ENCODE data around the gene GBF1.

Gene GBF1

DNA sequence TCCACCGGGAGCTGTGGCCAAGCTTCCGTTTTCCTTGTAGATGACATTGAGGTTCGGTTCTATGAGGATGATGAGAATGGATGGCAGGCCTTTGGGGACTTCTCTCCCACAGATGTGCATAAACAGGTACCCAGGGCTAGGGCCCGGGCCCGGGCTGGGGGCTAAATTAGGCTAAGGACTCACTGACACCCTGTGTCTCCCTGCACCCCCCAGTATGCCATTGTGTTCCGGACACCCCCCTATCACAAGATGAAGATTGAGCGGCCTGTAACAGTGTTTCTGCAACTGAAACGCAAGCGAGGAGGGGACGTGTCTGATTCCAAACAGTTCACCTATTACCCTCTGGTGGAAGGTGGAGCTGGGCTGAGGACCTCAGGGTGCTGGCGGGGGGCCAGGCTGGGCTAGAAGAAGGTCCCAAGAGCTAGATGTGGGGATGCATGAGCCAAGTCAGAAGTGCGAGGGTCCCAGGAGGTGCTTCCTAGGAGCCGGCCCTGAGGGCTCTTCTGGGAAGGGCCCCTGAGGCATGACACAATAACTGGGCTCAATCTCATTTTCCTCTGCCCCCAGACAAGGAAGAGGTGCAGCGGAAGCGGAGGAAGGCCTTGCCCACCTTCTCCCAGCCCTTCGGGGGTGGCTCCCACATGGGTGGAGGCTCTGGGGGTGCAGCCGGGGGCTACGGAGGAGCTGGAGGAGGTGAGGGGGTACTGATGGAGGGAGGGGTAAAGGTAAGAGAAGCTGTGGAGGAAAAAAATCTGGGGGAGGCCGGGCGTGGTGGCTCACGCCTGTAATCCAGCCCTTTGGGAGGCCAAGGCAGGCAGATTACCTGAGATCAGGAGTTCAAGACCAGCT is 153.1 kb downstream of the GBF1 start:
- no peak for DNase-seq

GRCh38 chr10:102399217-102400021 is 154.1 kb downstream of the GBF1 start:
- DNase-seq: peak; percentile 92

GRCh38 chr10:102400076-102400475 is 154.7 kb downstream of the GBF1 start:
- DNase-seq: no peak

GRCh38 chr10:102400598-102401341 is 155.4 kb downstream of the GBF1 start:
- no peak for DNase-seq

GRCh38 chr10:102401342-102401654 is 156.0 kb downstream of the GBF1 start:
- DNase-seq: no peak

DNA sequence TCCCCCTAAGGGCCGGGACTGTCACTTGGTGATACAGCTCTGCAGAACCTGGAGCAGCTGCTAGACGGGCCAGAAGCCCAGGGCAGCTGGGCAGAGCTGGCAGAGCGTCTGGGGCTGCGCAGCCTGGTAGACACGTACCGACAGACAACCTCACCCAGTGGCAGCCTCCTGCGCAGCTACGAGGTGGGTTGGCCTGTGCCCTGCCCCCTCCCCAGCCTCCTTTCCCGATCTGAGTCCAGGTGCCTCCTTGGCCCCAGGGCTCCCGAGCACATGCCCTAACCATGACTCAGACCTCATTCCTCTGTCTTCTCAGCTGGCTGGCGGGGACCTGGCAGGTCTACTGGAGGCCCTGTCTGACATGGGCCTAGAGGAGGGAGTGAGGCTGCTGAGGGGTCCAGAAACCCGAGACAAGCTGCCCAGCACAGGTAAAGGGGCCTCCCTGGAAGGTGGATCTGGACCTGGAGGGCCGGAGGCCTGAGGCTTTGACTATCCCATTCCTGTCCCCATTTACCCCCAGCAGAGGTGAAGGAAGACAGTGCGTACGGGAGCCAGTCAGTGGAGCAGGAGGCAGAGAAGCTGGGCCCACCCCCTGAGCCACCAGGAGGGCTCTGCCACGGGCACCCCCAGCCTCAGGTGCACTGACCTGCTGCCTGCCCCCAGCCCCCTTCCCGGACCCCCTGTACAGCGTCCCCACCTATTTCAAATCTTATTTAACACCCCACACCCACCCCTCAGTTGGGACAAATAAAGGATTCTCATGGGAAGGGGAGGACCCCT is 156.6 kb downstream of the GBF1 start:
- no peak for DNase-seq

- no peak for DNase-seq
These were observed 157.2 kb downstream of the GBF1 start for GRCh38 chr10:102402512-102402896.

GRCh38 chr10:102403115-102403514 is 157.8 kb downstream of the GBF1 start:
- DNase-seq: no peak

DNA sequence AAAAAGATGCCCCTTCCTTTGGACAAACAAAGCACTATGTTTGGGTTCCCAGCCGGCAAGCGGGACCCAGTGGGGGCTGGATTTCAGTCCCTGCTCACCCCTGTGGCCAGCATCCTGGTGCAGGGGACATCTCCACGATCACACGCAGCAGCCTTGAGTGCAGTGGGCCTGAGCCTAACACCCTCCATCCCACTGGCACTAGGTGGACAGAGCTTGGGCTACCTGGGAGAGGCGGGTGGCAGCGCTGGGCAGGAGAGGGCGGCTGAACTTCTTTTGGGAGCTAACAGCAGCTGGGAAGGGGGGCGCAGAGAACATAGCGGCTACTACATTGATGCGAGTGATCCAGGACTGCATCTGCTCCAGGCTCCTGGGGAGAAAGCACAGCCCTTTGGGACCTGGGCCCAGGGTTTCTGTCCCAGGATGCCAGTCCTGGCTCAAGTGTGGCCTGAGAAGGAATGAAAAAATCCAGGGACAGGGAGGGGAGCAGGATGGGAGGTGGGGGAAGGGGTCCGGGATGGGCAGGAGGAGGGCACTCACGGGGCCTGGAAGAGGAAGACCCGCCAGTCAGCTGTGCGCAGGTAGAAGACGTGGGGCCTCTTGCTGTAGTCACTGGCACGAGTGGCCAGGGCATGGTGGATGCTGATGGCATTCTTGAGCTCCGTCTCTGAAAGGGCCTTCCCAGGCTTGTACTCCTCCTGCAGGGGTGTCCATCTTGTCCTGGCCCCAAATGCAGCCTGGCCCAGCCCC is 159.2 kb downstream of the GBF1 start:
- DNase-seq: no peak

DNA sequence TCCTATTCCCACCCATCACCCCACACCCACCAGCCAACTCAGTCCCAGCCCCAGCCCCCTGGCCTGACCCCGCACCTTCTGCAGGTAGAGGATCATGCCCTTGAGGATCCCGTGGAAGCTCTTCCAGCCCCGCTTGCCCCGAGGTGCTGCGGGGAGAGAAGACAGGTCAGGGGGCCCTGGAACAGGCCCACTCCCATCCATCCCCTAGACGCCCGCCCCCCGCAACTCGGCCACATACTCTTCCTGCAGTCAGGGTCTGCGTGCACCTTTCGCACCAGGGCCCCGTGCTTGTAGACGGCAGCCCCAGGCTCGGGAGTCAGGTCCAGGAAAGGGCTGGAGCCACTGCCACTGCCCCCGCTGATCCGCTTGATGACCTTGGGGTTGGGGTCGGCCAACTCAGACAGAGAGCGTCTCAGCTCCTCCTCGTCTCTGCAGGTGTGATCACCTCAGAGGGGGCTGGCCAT is 159.8 kb downstream of the GBF1 start:
- DNase-seq: no peak

GRCh38 chr10:102405632-102406031 is 160.3 kb downstream of the GBF1 start:
- DNase-seq: no peak

DNA sequence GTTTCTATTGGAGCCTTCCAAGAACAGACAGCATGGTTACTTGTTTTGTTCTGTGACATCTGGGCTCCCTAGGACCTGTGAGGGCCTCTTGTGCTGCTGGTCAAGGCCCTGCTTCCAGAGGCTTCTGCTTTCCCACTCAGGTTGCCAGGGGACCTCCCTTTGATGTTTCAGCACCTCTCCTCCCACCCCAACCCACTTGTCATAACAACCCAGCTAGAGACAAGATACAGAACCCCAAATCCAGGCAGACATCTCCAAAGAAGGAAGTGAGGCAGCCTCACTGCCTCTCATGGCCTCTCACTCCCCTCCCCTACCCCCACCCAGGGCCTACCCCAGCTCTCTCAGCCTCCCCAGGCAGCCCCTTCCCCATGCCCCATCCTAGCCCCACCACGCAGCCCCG is 161.5 kb downstream of the GBF1 start:
- no peak for DNase-seq

DNA sequence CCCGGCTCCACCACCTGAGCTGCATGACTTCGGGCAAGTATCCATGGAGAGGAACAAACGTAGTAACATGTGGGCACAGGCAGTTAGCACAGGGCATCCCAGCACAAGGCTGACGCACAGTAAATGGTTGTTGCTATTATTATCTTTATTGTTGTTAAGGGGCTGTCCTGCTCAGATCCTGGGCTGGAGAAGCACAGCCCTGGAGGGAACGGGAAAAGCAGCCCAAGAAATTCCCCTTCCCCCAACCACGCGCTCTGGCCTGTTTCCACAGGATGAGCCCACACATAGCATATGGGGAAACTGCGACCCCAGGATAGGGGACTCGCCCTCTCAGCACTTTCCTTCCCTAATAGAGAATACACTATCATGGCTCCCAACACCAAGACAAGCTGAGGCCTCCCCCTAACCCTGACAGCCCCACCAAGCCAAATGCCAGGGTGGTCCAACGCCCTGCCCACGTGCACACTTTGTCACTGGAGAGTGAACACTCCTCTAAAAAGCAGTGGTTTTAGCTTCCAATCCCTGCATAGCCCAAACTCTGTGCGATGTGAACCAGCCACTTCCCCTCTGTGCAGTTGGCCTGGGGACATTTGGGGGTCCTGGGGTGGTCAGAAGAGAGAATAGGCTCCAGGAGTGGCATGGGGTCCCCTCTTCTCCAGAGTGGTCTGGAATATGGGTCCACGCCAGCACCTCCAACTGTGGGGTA is 162.2 kb downstream of the GBF1 start:
- no peak for DNase-seq

- DNase-seq: no peak
These were observed 162.9 kb downstream of the GBF1 start for GRCh38 chr10:102408131-102408727.

DNA sequence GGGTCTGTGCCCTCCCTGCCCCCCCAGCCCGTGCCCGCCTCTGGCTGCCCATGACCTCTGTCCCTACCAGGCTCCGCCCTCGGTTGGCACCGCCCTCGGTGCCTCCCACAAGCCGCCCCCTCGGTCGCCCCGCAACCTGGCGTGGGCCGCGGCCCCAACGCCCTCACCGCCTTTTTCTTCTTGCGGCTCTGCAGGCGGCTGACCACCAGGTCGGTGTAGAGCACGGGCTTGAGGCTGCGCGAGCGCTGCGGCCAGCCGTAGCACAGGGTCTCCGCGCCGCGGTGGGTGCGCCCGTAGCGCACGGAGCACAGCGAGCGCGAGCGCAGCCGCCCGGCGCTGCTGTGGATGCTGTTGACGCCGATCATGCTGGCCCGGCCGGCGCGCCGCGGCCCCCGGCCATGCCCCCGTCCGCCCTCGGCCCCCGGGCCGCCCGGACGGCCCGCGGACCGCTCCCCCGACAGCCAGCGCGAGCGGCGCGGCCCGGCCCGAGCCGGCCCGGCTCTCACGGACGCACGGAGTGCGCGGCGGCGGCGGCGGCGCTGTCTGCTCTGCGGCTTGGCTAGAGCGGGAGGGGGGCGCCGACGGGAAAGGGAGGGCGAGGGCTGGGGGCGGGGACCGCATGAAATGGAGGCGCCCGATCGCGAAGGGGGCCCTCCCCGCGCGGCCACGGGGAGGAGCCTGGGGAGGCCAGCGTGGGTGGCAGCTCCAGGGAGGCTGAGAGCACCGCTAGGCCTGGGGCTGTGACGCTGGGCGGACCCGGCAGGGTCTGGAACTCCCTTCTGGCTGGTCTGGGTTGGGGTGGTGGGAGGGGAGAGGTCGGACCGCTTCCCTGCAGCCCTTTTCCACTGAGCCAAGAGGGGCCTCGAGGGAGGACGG is 163.6 kb downstream of the GBF1 start:
- DNase-seq: peak; percentile 87

DNA sequence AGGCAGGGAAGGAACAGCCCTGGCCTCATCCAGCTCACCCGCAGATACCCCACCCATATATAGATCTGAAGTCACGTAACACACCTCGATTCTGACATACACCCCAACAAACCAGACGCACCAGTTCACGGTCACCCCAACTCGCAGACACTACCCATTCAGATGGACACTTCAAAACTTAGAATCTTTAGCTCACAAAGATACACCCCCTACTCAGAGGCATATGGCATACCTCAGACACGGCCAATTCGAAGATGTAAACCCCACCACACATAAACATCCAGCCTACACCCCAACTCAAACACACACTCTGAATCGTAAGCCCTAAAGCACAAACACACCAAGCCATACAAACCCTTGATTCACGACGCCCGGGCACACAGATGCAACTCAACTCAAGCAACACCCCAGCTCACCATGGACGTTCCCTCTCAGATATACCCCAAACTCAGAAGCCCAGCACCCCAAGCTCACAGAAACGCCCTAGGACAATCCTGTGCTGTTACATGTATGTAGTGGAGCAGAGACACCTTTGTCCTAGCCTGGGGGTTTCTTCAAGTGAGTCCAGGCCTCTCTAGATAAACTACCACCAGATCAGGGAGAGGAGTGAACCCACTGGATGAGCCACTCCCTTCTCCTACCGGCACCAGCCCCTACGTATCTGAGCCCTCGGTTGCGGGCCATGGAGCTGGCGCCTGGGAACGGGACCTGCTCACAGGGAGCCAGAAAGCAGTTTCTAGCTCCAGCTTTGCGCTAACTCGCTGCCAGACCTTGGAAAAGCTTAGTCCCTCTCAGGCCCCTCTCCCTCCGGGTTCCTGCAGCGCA is 164.5 kb downstream of the GBF1 start:
- no peak for DNase-seq

- DNase-seq: peak; percentile 77
These were observed 165.2 kb downstream of the GBF1 start for GRCh38 chr10:102410429-102411073.

Data from activated CD4-positive, alpha-beta T cell treated with anti-CD3 and anti-CD28 coated beads for 48 hours (primary cell).